ENCODE data around the gene RPL7A.

- TF ChIP-seq HDGF (IDR thresholded peaks at IDR 0.05; ENCODE audit: borderline replicate concordance) (no peak), SP1 (IDR thresholded peaks at IDR 0.05) (no peak)
These were observed 52.3 kb downstream of the RPL7A start for GRCh38 chr9:133400292-133400691.
